Bone marrow (tissue), 2 donors: Measurements from ENCODE around the gene RASAL2.

ENCODE experiments used
- DNase-seq, 2 donors: peaks; one replicate each; lab custom pipeline; 2025; lab: John Stamatoyannopoulos, UW

The RASAL2 gene

DNA sequence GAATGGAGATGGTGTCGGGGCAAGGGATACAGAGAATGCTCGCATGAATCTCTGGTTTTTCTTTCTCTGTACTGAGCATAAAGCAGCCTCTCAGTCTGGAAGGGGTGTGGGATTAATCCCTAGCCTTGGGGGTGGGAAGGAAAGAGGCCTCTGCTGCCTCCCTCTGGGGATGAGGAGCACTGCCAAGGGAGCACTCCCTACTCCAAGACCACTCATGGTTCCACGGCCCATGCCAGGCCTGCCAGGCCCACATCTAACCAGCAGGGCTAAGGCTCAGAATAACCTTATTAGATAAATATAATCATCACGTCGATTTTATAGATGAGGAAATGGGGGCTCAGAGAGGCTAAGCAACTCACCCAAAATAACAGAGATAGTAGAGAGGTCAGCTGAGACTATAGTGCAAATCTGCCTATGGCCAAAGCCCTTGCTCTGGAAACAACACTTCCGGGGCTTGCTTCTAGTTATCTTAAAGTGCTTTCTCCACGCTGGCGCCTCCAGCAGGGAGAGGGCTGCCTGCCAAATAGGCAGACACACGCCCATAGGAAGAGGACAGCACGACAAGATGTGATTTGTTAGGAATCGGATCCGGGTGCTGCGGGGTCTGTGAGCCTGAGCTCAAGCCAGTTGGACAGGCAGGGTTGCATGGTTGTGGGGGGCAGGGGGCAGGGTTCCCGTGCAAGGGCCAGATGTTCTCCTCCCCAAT is 419.5 kb downstream of the RASAL2 start:
- DNase-seq: no peak

DNA sequence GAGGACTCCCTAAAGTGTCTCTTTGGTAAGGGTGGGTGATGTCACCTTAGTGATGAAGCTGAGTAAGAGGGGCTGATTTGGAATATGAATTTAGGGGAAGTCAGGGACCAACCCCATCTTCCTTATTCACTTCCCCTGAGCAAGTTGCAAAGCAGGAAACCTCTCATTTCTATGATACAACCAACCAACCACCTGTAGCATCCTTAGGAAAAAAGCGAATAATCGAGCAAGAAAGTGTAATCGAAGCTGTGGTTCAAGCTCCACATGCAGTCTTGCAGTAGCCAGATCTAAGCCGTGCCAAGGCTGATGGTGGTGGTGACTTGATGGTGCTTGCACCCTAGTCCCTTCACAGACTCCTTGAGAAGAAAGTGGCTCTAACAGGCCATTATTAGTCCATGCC is 422.2 kb downstream of the RASAL2 start:
- DNase-seq: no peak

GRCh38 chr1:178518894-178519293 is 425.0 kb downstream of the RASAL2 start:
- DNase-seq: no peak

- no peak for DNase-seq
Measured at GRCh38 chr1:178520803-178521202, 426.9 kb downstream of the RASAL2 start.

DNA sequence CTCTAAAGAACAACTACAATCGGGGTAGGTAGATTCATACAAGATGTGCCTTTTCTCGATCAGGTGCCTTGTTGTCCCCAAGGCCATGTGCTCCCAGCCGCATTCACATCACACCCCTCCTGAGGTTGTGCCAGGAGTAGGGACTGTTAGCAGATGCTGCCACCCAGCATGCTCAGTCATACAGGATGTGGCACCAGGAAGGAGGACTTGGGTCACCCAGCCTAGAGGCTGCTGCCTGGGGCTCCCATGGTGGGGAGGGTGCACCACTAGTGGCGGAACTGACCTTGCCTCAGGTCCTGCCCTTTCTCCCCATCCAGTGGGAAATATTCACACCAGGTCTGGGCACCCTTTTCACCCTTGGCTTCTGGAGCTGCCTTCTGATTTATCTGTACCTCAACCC is 427.3 kb downstream of the RASAL2 start:
- no peak for DNase-seq

DNA sequence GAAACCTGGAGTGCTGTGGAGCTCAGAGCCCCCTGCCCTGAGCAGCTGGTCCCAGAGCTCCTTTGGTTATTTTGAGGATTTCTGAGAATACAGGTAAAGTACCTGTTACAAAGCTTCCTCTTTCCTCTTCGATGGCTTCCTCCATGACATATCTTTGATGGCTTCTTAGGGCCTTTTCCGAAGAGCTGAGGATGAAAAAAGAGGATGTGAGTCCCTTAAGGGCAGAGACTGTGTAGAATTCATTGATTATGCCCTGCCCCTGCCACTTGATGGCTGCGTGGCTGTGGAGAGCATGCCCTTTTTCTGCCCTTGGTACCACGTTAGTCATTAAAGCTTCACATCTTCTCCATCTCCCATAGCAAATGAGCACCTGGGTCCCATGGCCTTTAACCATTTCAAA is 433.2 kb downstream of the RASAL2 start:
- no peak for DNase-seq

DNA sequence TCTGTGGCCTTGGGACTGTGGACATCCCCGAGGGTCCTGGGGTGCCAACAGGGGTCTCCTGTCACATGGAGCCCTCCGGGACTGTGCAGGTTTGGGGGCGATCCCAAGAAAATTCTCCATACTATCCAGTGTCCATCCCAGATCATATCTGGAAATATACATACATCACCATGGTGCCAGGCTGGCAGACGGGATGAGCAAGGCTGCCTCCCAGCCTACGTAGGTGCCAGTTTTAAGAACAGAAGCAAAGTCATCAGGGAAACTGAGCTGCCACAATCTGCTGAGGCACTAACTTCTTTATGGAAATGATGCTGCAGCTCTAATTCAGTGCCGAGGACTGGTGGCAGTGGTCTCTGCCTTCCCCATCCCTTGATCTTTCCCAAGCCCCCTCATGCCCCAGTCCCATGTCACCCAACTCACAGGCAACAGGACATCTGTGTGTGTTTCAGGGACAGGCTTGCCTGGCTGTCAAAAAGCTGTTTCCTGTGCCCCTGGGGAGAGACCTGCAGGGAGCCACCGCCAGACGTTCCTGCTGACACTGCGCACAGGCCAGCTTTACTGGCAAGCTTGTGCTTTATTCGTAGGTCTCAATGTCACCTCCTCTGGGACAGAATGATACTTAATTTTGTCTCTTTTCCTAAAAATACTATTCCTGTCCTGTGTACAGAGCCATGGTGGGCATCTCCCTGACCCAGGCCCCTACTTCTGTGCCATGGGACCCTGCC is 434.5 kb downstream of the RASAL2 start:
- no peak for DNase-seq

DNA sequence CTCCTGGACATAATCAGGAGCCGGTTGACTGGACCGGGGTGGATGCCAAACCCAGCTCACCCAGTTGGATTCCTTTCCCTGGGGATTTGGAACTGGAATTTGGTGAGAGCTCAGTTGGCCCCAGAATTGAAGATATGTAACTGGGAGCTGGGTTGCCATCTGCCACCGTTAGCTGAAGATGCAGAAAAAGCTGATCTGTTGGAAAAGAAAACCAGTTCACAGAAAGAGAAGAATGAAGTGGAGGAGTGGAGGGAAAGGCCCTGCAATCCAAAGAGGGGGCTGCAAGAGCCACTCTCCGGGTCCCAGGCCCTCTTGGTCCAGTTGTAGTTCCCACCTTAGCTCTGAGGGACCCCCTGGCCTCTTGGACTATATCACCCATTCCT is 435.0 kb downstream of the RASAL2 start:
- no peak for DNase-seq

DNA sequence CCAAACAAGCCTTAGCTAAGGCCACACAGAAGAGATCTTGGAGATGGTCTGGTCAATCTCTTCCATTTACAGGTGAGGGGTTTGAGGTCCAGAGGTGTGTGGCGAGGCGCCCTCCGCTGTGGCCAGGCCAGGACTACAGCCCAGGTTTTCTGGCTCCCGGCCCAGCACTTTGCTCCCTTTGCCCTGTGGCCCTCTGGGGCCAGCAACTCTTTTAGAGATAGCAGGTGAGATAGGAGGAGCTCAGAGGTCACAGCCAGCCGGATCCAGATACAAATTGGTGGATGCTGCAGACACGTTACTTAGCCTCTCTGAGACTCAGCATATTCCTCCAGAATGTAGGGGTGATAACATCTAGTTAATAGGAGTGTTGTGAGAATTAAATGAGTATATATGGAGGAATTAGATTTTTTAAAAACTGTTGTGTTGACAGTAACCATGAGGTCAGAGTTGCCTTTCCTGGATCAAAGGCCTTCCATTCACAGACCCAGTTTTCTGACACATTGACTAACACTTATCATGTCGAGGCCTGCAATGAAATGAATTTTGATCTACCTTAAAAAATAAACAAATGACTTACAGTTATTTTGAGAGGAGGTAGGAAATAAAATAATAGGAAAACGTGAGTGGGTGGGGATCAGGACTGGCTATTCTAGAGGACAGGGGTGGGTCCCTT is 435.6 kb downstream of the RASAL2 start:
- DNase-seq: no peak

- no peak for DNase-seq
Measured at GRCh38 chr1:178530037-178530402, 436.1 kb downstream of the RASAL2 start.

GRCh38 chr1:178530502-178530901 is 436.6 kb downstream of the RASAL2 start:
- DNase-seq: no peak

GRCh38 chr1:178531887-178532286 is 438.0 kb downstream of the RASAL2 start:
- no peak for DNase-seq

DNA sequence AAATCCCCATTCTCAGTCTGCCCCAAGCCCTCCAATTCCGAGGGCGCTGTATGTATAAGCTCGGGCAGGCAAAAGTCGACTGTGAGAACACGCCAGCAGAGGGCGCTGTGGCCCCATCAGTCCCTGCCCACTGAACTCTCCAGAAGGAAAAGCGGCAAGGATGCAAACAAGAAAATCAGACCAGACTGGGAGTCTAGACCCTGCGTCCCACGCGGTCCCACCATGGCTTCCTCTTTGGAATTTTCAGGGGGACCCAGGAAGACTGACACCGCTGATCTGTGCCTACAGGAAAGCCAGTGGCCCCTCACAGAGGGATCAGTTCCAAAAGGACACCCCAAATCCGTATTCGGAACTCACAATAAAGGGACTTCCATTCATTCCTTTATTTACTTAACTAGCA is 438.5 kb downstream of the RASAL2 start:
- DNase-seq: peak; percentile 34 to 41

GRCh38 chr1:178533121-178533946 is 439.4 kb downstream of the RASAL2 start:
- no peak for DNase-seq
